ENCODE data around the gene LHFPL2.
"Not testable (repeated sequence)": the region's sequence is repeated elsewhere in the genome, so short reads cannot be mapped to it uniquely, and the experiment has no call there.

LHFPL2 gene

DNA sequence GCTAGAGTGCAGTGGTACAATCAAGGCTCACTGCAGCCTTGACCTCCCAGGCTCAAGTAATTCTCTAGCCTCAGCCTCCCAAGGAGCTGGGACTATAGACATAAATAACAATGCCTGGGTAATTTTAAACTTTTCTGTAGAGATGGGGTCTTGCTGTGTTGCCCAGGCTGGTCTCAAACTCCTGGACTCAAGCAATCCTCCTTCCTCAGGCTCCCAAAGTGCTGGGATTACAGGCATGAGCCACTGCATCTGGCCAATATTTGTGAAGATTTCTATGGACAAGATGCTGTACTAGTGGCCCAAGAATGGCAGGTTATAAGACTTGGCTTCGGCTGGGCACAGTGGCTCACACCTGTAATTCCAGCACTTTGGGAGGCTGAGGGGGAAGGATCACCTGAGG lies 18.4 kb upstream of the LHFPL2 start:
- not testable (repeated sequence) for DNase-seq (ENCODE audit: low spot score)

DNA sequence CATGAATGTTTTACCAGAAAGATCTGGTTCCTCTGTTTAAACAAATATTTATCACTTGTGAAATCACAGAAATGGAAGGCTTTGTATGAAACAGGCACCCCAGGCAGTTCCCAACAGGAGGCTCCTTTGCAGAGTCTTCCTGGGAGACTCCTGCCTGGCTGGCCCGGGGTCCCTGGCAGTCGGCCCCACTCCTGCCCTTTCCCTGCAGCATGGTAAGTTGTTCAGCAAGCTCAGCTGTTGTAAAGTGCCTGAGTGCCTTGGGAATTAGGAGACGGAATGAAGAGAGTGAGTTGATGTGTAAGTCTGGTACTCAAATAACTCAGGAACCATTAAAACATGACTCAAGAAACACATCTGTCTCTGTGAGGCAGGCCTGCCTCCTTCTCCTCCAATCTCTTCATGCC lies 17.5 kb upstream of the LHFPL2 start:
- no peak for DNase-seq (ENCODE audit: low spot score)

DNA sequence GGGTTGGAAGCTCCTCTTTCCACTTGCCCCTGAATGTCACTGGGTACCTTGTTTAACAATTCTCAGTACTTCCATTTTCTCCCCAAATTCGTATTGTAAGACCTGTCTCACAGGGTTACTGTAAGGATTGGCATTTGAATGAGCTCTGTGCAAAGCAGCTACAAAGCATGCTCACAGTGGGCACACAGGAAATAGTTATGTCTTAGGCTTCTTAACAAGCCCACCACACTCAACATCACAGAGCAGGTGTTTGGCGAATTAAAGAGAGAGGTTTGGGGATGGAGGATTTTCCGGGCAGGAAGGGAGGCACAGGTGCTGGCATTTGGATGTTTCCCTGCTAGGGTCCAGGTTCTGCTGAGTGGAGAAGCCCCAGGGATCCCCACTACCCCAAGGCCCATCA lies 17.0 kb upstream of the LHFPL2 start:
- no peak for DNase-seq (ENCODE audit: low spot score)

DNA sequence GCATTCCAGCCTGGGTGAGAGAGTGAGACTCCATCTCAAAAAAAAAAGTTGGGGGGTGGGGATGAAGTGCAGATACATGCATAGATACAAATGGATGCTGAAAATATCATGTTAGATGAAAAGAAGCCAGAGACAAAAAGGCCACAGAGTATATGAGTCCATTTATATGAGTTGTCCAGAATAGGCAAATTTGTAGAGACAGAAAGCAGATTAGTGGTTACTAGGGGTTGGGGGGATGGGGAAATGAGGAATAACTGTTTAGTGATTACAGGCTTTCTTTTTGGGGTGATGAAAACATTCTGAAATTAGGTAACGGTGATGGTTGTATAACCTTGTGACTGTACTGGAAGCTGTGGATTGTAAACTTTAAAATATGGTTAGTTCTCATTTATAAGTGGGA lies 13.8 kb upstream of the LHFPL2 start:
- DNase-seq (ENCODE audit: low spot score), result no peak

DNA sequence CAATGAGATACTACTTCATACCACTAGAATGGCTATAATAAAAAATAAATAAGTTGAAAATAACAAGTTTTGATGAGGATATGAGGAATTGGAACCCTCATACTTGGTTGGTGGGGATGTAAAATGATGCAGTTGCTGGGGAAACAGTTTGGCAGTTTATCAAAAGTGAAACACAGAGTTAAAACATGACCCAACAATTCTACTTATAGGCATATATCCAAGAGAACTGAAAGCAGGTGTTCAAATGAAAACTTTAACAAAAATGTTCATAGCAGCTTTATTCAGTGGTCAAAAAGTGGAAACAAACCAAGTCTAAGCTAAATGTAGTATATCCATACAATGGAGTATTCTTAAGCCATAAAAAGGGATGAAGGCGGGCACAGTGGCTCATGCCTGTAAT lies 13.1 kb upstream of the LHFPL2 start:
- DNase-seq (ENCODE audit: low spot score), result no peak

DNA sequence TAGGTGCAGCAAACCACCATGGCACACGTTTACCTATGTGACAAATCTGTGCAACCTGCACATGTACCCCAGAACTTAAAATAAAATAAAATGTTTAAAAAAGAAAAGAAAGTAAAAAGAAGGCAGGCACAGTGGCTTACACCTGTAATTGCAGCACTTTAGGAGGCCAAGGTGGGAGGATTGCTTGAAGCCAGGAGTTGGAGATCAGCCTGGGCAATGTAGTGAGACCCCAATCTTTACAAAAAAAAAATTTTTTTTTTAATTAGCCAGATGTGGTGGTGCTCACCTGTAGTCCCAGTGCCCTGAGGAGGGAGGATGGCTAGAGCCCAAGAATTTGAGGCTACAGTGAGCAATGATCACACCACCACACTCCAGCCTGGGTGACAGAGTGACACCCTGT lies 12.5 kb upstream of the LHFPL2 start:
- no peak for DNase-seq (ENCODE audit: low spot score)

DNA sequence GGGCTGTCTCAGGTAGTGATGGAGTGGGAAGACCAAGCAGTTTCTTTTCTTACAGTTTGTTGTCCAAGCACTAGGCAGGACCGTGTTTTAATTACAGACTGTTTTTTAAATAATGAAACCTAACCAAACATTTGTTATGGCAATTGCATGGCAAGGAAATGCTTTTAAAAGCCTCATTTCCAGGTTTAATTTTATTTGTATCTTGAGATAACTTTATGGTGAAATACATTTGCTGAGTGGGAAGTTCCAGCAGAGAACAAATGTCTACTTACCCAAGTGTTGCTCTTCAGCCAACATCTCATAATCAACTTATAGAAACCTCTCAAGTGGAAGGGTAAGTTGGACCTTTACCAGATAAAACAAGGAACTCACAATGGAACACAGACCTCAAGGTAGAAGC lies 11.8 kb upstream of the LHFPL2 start:
- no peak for DNase-seq (ENCODE audit: low spot score)

DNA sequence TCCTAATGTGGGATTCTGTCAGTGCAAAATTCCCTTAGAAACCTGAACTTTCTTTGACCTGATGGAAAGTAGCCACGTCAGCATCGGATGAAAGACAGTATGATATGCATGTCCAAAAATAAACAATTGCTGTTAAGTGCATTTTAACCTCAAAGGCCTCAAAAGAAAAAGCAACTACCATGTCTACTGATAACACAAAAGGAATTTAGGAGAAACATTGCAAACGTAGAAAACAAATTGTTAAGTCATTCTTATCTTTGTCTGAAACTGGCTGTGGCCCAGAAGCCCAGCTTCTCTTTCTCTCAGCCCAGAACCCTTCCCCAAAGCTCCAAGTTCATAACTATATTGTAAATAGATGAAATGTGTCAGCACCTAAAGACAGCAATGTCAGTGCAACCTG lies 11.1 kb upstream of the LHFPL2 start:
- no peak for DNase-seq (ENCODE audit: low spot score)

DNA sequence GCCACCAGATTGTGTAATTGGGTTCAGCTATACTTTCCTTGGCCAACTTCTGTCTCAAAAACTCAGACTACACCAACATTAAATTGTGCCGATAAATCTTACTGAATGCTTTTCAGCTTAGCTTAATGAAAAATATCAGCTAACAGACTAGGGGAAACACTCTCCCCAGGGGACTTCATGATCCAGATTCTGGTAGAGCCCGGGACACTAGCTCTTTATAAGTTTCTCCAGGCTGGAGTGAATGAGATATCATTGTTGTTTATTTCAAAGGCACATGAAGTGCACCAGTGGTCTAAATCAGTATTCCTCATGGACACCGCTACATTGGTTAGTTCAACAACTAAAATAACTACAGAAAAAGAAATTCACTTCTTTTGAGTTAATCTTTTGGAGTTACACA lies 10.5 kb upstream of the LHFPL2 start:
- DNase-seq (ENCODE audit: low spot score), result no peak

DNA sequence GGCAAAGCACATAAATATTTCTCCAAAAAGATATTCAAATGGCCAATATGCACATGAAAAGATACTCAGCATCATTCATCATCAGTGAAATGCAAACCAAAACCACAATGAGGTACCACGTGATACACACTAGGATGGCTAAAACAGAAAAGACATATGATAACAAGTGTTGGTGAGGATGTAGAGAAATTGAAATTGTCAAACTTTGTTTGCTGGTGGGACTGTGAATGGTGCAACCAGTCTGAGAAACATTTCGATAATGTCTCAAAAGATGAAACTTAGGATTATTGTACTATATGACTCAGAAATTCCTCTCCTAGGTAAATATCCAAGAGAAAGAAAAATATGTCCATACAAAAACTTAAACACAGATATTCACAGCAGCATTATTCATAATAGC lies 8.6 kb upstream of the LHFPL2 start:
- DNase-seq (ENCODE audit: low spot score), result no peak

DNA sequence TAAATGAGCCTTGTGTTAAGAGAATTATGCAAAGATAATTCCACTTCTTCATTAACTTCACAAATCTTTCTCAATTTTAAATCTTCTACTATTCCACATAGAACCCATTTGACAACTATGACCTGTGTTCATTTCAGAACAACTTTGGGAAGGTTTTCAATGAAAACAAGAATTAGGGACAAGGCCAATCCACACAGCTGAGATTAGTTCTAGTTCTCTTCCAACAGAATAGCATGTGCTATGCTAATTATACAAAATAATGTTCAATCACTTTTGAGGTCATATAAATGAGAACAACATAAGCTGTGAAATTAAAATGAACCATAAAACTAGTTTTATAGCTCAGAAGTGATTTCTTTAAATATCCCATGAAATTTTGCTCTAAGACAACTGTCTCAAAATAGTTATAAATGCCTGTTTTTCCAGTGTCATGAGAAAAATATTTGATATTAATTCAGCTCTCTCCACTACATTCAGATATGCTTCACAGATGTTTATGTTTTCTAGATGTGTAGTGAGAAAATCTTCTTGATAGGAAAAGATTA lies 7.2 kb upstream of the LHFPL2 start:
- no peak for DNase-seq (ENCODE audit: low spot score)

DNA sequence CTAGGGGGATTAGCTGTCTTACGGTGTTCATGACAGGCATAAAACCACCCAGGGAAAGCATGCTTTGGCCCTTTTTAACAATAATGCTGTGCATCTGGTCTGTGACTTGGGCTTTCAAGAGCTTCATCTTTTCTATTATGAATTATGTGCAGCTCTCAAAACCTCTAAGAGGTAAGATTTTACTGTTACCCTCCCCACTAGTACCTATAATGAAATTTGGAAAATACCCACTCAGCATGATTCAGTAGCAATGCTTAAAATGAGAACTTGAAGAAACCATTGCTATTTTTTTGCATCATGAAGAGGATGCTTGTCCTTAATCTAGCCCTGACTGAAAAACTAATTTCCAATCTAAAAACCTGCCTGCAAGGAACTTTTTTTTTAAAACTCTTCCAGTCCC lies 5.8 kb upstream of the LHFPL2 start:
- DNase-seq (ENCODE audit: low spot score), result no peak

DNA sequence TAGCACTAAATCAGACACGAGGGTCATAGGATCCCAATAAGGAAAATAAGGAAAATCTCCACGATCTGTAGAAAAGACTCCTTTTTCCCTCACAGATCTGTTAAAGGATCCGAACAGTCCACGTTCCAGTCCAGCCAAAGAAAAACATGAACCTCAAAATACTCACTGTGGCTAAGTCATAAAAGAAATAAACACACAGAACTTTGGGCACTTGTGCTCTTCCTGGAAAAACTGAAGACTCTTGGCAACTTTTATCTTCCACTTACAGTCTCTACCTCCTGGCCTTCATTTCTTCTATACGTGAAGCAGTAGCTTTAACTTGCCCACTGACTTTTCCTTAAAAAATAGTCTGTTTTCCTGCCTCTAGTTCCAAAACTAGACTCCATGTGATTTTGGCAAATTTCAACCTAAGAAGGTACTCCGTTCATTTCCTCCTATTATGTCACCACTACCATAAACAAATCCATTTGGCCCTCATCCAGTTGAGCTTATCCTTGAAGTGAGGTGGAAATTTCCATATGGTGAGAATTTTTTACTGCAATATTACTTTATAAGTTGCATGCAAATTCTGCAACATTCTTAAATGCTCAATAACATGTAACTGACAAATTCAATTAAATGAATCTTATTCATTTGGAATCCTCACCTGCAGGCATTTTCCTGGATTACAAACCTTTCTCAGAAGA lies 5.3 kb upstream of the LHFPL2 start:
- DNase-seq (ENCODE audit: low spot score), result no peak

DNA sequence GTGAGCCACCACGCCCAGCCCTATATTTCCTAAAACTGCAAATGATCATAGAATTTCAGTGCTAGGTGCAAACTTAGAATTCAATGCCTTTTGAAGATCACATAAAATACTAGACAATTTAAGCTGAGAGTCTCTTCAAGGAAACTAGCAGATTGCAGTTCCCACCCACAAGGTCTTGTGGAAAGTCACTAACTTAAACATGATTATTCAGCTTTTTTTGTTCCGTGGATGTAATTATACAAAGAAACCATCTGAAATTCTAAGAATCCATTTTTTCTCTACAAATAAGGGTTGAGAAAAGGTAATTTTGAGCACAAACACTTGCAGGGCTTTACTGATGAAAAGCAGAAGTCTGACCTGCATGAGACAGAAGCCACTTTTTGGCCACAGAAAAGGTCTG lies 4.5 kb upstream of the LHFPL2 start:
- no peak for DNase-seq (ENCODE audit: low spot score)

DNA sequence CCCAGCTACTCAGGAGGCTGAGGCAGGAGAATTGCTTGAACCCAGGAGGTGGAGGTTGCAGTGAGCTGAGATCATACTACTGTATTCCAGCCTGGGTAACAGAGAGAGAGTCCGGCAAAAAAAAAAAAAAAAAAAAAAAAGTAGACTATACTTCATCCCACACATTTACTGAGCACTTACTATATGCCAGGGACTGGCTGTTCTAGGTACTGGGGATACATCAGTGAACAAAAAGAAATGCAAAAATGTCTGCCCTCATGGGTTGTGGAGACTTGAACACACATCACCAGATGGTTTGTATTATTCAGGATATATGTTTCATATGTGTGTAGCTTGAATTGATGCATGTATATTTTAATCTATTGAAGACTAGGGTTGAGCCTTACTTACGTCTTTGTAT lies 2.9 kb upstream of the LHFPL2 start:
- no peak for DNase-seq (ENCODE audit: low spot score)

DNA sequence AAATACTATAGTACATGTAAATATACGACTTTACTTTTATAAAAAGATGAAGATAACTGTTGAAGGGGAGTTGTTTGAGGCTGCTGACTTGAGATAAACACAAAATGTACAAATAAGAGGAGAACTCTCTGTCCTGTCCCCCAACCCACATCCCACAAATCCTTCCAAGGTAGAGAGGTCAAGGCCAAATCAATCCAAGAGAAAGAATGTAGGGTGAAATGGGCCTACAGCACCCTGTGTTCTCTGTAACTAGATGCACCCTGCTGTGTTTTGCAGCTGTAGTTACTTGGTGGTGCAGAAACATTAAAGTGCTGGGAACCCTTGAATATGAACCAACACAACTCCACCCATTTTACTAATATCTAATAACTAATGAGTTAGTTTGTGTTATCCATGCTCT lies 2.0 kb upstream of the LHFPL2 start:
- DNase-seq (ENCODE audit: low spot score), result no peak

DNA sequence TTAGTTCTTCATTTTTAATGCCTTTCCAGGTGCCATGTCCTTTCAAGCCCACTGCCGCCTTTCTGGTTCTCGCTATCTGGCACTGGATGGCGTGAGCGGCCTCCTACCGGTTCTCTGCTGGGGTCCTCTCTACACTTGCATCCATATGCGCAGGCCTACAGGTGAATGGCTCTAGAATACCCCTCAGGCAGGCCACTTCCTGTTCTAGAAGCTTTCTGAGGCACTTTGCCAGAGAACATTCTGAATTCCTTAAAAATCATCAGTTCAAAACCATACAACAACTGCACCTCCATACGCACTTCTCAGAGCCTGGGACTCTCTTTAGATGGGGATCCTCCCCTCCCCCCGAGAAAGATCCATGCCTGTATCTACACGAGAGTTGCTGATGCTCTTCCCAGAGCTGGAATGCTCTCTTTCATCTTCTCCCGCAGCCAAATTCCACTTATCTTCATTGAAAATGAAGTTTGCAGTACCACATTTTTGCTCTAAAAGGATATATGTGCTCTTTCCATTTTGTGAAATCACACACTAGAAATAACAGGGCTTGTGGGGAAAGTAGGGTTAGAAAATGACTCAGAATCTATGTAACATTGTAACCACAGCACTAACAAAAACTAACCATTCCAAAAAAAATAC lies 1.4 kb upstream of the LHFPL2 start:
- no peak for DNase-seq (ENCODE audit: low spot score)

DNA sequence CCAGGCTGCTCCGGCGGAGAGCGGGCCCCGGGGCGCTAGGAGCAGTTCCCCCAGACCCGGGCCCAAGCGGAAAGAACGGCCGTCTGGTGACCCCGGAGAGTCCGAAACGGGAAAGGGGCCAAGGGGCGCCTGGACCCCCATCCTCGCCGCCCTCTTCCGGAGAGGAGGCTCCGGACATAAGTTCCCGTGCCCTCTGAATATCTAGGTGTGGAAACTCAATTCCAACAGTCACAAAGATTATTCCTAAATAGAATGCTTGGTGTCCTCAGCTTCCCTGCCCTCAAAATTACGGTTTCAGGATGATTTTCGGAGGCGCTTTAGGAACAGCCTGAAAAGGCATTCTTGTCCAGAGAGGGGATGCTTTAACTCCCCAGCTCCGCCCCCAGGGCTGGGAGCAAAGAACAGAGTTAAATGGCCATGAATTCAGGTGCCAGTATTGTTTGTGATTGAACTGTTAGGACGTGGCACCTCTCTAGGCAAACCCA lies 681 bp upstream of the LHFPL2 start:
- DNase-seq (ENCODE audit: low spot score), result peak; percentile 22

DNA sequence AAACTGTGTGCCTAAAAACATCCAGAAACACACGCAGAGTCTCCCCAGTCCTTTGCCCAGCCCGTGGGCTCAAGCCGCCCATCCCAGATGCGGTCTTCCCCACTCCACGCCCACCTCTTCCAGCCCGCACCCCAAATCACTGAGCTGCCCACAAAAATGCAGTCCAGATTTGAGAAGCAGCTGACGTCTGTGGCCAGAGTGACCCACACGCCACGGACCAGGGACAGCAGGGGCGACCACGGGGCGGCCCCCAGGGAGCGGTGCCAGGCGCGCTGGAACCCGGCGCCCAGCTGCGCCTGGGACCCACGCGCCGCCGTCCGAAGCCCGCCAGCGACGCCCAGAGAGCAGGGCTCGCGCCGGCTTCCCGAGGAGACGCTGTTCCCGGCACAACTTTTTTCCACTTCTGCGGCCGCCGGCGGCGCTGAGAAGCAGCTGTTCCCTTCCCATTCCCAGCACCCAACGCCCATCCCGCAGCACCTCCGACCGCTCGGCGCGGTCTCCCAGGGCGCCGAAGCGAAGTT lies 674 bp downstream of the LHFPL2 start:
- DNase-seq (ENCODE audit: low spot score), result peak; percentile 54

DNA sequence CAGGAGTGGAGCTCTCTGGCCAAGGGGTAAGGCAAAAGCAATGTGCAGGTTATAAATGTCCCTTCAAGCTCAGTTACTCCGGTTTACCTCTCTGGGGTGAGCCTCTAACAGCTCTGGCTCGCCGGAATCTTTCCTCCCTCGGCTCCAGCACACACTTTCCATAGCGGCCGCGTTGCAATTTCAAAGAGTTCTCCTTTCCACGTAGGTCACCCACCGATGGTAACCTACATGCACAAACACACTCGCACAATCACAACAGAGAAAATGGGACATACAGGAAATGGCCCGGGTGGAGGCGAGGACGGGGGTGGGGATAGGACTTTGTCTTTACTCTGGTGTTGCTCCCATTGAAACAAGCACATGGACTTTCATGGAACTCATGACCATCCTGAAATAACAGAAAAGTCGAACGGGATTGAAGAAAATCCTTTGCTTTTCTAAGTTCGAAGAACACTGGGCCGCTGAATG lies 1.2 kb downstream of the LHFPL2 start:
- peak; percentile 25 for DNase-seq (ENCODE audit: low spot score)

DNA sequence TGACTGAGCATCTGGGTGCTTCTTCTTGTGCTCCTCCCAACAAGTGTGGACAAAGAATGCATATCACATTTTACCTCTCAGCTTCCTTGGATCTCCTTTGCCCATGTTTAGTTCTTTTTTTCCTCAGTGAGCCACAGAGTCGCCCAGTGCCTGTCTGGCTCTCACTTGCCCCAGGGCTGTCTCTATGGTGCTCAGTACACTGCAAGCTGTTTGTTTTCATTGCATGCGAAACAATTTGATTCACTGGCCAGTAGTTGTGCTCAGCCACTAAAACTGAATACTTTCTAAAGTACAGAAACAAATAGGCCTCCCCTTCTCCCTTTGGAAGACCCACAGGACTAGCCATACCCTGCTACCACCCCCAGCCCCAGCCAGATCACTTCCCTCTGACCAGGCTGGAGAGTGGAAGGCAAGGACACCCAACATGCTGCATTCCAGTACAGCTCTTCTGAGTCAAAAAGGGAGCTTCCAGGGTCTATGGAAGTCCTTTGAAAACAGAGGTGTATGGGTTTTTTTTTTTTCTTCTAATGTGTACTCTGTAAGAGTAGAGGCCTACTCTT lies 3.8 kb downstream of the LHFPL2 start:
- no peak for DNase-seq (ENCODE audit: low spot score)

DNA sequence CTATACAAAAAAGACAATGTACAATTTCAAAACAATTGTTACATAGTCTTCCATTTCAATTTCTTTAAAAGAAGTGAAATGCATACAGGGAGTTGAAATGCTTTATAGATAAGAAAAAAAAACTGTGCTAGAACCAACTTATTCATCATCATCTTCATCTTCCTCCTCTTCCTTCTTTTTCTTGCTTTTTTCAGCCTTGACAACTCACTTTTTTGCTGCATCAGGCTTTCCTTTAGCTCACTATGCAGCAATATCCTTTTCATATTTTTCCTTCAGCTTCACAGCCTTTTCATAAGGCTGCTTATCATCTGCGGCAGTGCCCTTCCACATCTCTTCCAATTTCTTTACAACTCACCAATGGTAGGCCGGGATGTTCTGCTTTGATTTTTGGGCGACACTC lies 4.4 kb downstream of the LHFPL2 start:
- DNase-seq (ENCODE audit: low spot score), result no peak

DNA sequence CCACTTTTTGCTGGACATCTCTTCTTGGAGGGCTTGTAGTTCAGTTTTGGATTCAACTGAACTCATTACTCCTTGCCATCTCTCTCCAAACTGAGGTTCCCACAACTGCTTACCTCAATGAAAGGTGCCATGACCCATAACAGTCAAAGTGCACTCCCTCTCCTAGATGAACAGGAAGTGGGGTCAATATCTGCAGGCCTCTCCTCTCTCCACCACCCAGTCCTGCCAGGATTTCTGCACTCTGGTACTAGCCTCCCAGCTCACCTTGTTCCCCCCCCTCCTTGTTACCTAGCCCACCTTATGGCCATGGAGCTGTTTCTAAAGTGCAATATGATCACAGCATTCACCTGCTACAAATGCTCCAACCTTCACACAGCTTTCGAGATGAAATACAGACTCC lies 5.9 kb downstream of the LHFPL2 start:
- no peak for DNase-seq (ENCODE audit: low spot score)
